B cell (primary cell): ENCODE results near the gene CEP95. TPM values are rescaled to one million over a fixed set of nuclear protein-coding genes. Genes with fewer than 3 reads are reported as not detected.

Experiments
- ATAC-seq: fragments of 200-7000 bp; cut with Tn5 transposase; one replicate; pipeline ENCODE4 v1.10.0; 2021; ENCODE audit warnings: low read depth, mild to moderate bottlenecking, moderate number of reproducible peaks, moderate library complexity
- CTCF ChIA-PET: fragments of 350-600 bp; sonication (Branson Sonifier 250); formaldehyde crosslinking; loops from one replicate; lab custom pipeline; 2021; ENCODE audit warnings: antibody characterized with exemption, inconsistent platforms; lab: Charles Lee
- POLR2A ChIA-PET: fragments of 350-600 bp; sonication (Branson Sonifier 250); formaldehyde crosslinking; loops from one replicate; lab custom pipeline; 2021; ENCODE audit warnings: antibody characterized with exemption; lab: Charles Lee
- DNase-seq: peaks from one replicate; pipeline ENCODE4 v3.0.0; 2013
- H2AFZ ChIP-seq: 2 replicates; pipeline ENCODE4 v1.6.1; 2012; ENCODE audit warnings: mild to moderate bottlenecking, low read depth, low read length; ENCODE audit not compliant: insufficient read depth, poor library complexity, severe bottlenecking
- H3K27ac ChIP-seq, 2 donors: 1 replicate in 1 of 2; 2 replicates in 1 of 2; pipeline ENCODE4 v1.5.1; 2012 to 2013; ENCODE audit warnings: low read length in 2 of 2, mild to moderate bottlenecking in 2 of 2, moderate library complexity in 1 of 2
- H3K27me3 ChIP-seq, 4 experiments: fragments of 200-600 bp in 1 of 4; sonication (generic) in 1 of 4; replicated peaks in 1 of 4; 1 replicate in 2 of 4; 2 replicates in 2 of 4; pipeline versions ENCODE4 v1.6.1 to v1.7.0; 2013 to 2016; ENCODE audit warnings: low read length in 3 of 4, mild to moderate bottlenecking in 2 of 4, mixed read lengths in 1 of 4, moderate library complexity in 1 of 4; ENCODE audit not compliant: insufficient read depth in 4 of 4, control insufficient read depth in 3 of 4; ENCODE audit errors: control extremely low read depth in 1 of 4
- H3K36me3 ChIP-seq, 2 experiments: replicated peaks in 1 of 2; 1 replicate in 1 of 2; 2 replicates in 1 of 2; pipeline versions ENCODE4 v1.6.1 to v1.7.1; 2013; ENCODE audit warnings: low read length in 1 of 2; ENCODE audit not compliant: insufficient read depth in 2 of 2, control insufficient read depth in 1 of 2; ENCODE audit errors: control extremely low read depth in 1 of 2, extremely low read depth in 1 of 2
- H3K4me1 ChIP-seq, 2 donors: fragments of 200-600 bp in 1 of 2; sonication (generic) in 1 of 2; 1 replicate in 1 of 2; 2 replicates in 1 of 2; pipeline versions ENCODE4 v1.5.1 to v1.6.1; 2013 to 2017; ENCODE audit warnings: low read length in 2 of 2; ENCODE audit not compliant: control insufficient read depth in 2 of 2, insufficient read depth in 2 of 2
- H3K4me2 ChIP-seq: replicated peaks from 2 replicates; pipeline ENCODE3; 2012; ENCODE audit warnings: mild to moderate bottlenecking, low read depth, low read length; ENCODE audit not compliant: poor library complexity, severe bottlenecking
- H3K4me3 ChIP-seq, 5 experiments: fragments of 200-600 bp in 1 of 5; sonication (generic) in 1 of 5; 1 replicate in 3 of 5; 2 replicates in 2 of 5; pipeline versions ENCODE4 v1.5.1 to v1.7.0; 2011 to 2016; ENCODE audit warnings: low read length in 4 of 5, mild to moderate bottlenecking in 4 of 5, low read depth in 2 of 5, control low read depth in 1 of 5, moderate library complexity in 1 of 5; ENCODE audit not compliant: insufficient read depth in 1 of 5; ENCODE audit errors: control extremely low read depth in 1 of 5, extremely low read depth in 1 of 5
- H3K79me2 ChIP-seq: fragments of 200-600 bp; sonication (generic); one replicate; pipeline ENCODE4 v1.6.0; 2016; ENCODE audit warnings: low read length; ENCODE audit not compliant: control insufficient read depth, insufficient read depth
- H3K9ac ChIP-seq: fragments of 200-600 bp; sonication (generic); 2 replicates; pipeline ENCODE4 v1.6.1; 2017; ENCODE audit warnings: mild to moderate bottlenecking, low read length, moderate library complexity
- H3K9me3 ChIP-seq, 3 donors: one replicate each; pipeline versions ENCODE4 v1.6.1 to v1.7.1; 2013; ENCODE audit warnings: low read length in 2 of 3; ENCODE audit not compliant: control insufficient read depth in 2 of 3, insufficient read depth in 1 of 3; ENCODE audit errors: control extremely low read depth in 1 of 3
- H4K20me1 ChIP-seq: 2 replicates; pipeline ENCODE4 v1.6.0; 2012; ENCODE audit warnings: mild to moderate bottlenecking, low read length; ENCODE audit not compliant: insufficient read depth, control insufficient read depth, poor library complexity, severe bottlenecking
- H3K27ac Mint-ChIP-seq: one replicate; pipeline ENCODE4 v1.8.0; 2021; ENCODE audit warnings: mixed read lengths
- H3K27me3 Mint-ChIP-seq: one replicate; pipeline ENCODE4 v1.8.0; 2021; ENCODE audit warnings: mixed read lengths
- H3K4me1 Mint-ChIP-seq: one replicate; pipeline ENCODE4 v1.8.0; 2021; ENCODE audit warnings: mixed read lengths
- H3K4me3 Mint-ChIP-seq: one replicate; pipeline ENCODE4 v1.8.0; 2021; ENCODE audit warnings: mixed read lengths
- H3K9me3 Mint-ChIP-seq: one replicate; pipeline ENCODE4 v1.8.0; 2022; ENCODE audit warnings: mixed read lengths; ENCODE audit not compliant: insufficient read depth
- CTCF ChIP-seq: fragments of 200-600 bp; IDR thresholded peaks from one replicate; pipeline ENCODE4 v1.8.0; 2022; ENCODE audit warnings: antibody characterized with exemption, mild to moderate bottlenecking
- EZH2 ChIP-seq: IDR thresholded peaks from 2 replicates; pipeline ENCODE4 v1.6.1; 2012; ENCODE audit warnings: borderline replicate concordance, low read depth, mild to moderate bottlenecking, moderate library complexity, low read length; ENCODE audit not compliant: insufficient read depth, poor library complexity, severe bottlenecking
- WGBS: methylation state at CpG from one replicate; pipeline ENCODE4 v1.1.5; 2013; ENCODE audit warnings: missing lambda C conversion rate; ENCODE audit not compliant: insufficient coverage; 5-methylcytosine and 5-hydroxymethylcytosine counted together
- intact Hi-C: fragments of 100-400 bp; cut with micrococcal nuclease; formaldehyde crosslinking; loops from one replicate; pipeline ENCODE4 v1.10.0; 2022
- polyA plus RNA-seq: library from polyadenylated mRNA; depleted of rRNA; stranded (reverse); fragments of >200 nt; gene quantifications from 2 replicates; pipeline ENCODE4 v1.2.3, GENCODE V29; 2012
- total RNA-seq, 2 donors: library from RNA; stranded (reverse); fragments of 120-200 nt in 1 of 2; gene quantifications; 1 replicate in 1 of 2; 2 replicates in 1 of 2; pipeline versions ENCODE4 v1.2.3 to v1.2.4, GENCODE V29; 2013 to 2022

CEP95 gene
- total and polyA plus RNA-seq, 2 donors (not counting 1 experiment from before 2014, with no cell fraction given), result 71.1 to 122 TPM

GRCh38 chr17:64509179-64509578 lies 2.4 kb downstream of the CEP95 start:
- intact Hi-C loops, result loop anchor here (5.0 kb wide), 5 partner anchors 468 to 957 kb away; partner anchors contain the start of genes DCAF7, FTSJ3, LIMD2 and PSMC5
- no peaks in the 10 kb centered on the region for H3K9me3 ChIP-seq
- H3K27ac ChIP-seq, result no peak overlapping the region
- H3K27me3 Mint-ChIP-seq, result no peaks in the 10 kb centered on the region
- no peak overlapping the region for H3K27ac Mint-ChIP-seq
- H3K4me2 ChIP-seq, result no peak overlapping the region
- H3K4me3 ChIP-seq, result no peak overlapping the region
- H4K20me1 ChIP-seq, result peaks cover 36% of the 10 kb centered on the region
- H3K27me3 ChIP-seq, result no peaks in the 10 kb centered on the region
- POLR2A ChIA-PET, result no interaction called here
- peak overlapping the region; percentile 13 for H3K4me3 Mint-ChIP-seq
- no peak for DNase-seq
- H2AFZ ChIP-seq, result no peak overlapping the region
- H3K36me3 ChIP-seq, result peaks cover 19 to 57% of the 10 kb centered on the region in 2 experiments
- H3K79me2 ChIP-seq, result peaks cover 50% of the 10 kb centered on the region
- no peak for TF ChIP-seq EZH2
- TF ChIP-seq CTCF, result no peak
- peaks cover 30% of the 10 kb centered on the region for H3K4me1 Mint-ChIP-seq
- H3K9me3 Mint-ChIP-seq, result no peaks in the 10 kb centered on the region
- 90% methylated on average over 6 of the region's 6 CpGs for WGBS
- ATAC-seq, result no peak
- CTCF ChIA-PET, result interaction anchor here (1.3 to 2.2 kb wide), 2 partner anchors 88 to 90 kb away, joined by 4 to 20 read pairs; no protein-coding TSS in a partner anchor
- no peak overlapping the region for H3K9ac ChIP-seq
- H3K4me1 ChIP-seq, result peaks cover 17 to 21% of the 10 kb centered on the region in 2 donors

- Mint-ChIP-seq H3K9me3 (no peaks in the 10 kb centered on the region), H3K4me1 (peaks cover 15% of the 10 kb centered on the region), H3K4me3 (no peak overlapping the region), H3K27ac (no peak overlapping the region), H3K27me3 (no peaks in the 10 kb centered on the region)
- Histone ChIP-seq H3K4me3 (no peak overlapping the region), H3K9ac (no peak overlapping the region), H3K9me3 (no peaks in the 10 kb centered on the region), H3K36me3 (peaks cover 33 to 83% of the 10 kb centered on the region in 2 experiments), H3K27ac (no peak overlapping the region), H3K27me3 (no peaks in the 10 kb centered on the region), H3K4me1 (peaks cover 0 to 8% of the 10 kb centered on the region in 2 donors), H3K79me2 (peaks cover 26% of the 10 kb centered on the region), H3K4me2 (no peak overlapping the region), H4K20me1 (peaks cover 20% of the 10 kb centered on the region), H2AFZ (no peak overlapping the region)
- DNase-seq (peak; percentile 44), ATAC-seq (peak; percentile 81)
- TF ChIP-seq EZH2 (no peak), CTCF (no peak)
- intact Hi-C loops, result no loop called here
- WGBS, result 100% methylated on average over 1 of the region's 2 CpGs
- CTCF ChIA-PET, result interaction anchor here (0.9 to 4.0 kb wide), 3 partner anchors 8 to 96 kb away, joined by 3 to 34 read pairs (median 6); no protein-coding TSS in a partner anchor
- POLR2A ChIA-PET, result interaction anchor here (0.6 kb wide), 1 partner anchor 370 kb away, joined by 4 read pairs; no protein-coding TSS in a partner anchor
These were observed 8.6 kb downstream of the CEP95 start for GRCh38 chr17:64515419-64515818.
